Measurements from ENCODE around the gene GOLGA3.

DNA sequence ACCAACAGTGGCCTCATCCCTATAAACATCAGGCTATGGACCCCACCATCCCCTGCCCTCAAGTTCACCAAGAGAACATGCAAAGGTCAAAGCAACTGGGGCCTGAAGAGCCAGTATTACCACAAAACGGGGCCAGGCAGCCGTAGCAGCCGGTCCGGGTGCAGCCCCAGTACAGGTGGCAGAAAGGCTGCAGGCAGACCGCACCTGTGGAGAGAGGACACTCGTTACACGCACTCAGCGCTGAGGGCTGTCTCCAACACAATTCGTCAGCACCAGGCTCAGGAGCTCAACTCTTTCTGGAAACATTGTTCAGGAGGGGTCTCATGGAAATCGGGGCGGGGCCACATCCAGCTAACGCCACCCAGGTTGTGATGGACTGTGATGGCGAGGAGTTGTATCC, 19.9 kb upstream of the GOLGA3 start:
- no peak for TF ChIP-seq POLR2A (IDR thresholded peaks at IDR 0.05)
- TF ChIP-seq, protein P1, sequence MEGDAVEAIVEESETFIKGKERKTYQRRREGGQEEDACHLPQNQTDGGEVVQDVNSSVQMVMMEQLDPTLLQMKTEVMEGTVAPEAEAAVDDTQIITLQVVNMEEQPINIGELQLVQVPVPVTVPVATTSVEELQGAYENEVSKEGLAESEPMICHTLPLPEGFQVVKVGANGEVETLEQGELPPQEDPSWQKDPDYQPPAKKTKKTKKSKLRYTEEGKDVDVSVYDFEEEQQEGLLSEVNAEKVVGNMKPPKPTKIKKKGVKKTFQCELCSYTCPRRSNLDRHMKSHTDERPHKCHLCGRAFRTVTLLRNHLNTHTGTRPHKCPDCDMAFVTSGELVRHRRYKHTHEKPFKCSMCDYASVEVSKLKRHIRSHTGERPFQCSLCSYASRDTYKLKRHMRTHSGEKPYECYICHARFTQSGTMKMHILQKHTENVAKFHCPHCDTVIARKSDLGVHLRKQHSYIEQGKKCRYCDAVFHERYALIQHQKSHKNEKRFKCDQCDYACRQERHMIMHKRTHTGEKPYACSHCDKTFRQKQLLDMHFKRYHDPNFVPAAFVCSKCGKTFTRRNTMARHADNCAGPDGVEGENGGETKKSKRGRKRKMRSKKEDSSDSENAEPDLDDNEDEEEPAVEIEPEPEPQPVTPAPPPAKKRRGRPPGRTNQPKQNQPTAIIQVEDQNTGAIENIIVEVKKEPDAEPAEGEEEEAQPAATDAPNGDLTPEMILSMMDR (IDR thresholded peaks at IDR 0.05), result no peak
